AG08395 (cell line): ENCODE results near the gene SLC39A11.
"Not testable (repeated sequence)": the region's sequence is repeated elsewhere in the genome, so short reads cannot be mapped to it uniquely, and the experiment has no call there.

Experiments used
- DNase-seq: peaks from one replicate; pipeline ENCODE4 v3.0.0; 2012; ENCODE audit warnings: mixed read lengths, low spot score

SLC39A11 gene

DNA sequence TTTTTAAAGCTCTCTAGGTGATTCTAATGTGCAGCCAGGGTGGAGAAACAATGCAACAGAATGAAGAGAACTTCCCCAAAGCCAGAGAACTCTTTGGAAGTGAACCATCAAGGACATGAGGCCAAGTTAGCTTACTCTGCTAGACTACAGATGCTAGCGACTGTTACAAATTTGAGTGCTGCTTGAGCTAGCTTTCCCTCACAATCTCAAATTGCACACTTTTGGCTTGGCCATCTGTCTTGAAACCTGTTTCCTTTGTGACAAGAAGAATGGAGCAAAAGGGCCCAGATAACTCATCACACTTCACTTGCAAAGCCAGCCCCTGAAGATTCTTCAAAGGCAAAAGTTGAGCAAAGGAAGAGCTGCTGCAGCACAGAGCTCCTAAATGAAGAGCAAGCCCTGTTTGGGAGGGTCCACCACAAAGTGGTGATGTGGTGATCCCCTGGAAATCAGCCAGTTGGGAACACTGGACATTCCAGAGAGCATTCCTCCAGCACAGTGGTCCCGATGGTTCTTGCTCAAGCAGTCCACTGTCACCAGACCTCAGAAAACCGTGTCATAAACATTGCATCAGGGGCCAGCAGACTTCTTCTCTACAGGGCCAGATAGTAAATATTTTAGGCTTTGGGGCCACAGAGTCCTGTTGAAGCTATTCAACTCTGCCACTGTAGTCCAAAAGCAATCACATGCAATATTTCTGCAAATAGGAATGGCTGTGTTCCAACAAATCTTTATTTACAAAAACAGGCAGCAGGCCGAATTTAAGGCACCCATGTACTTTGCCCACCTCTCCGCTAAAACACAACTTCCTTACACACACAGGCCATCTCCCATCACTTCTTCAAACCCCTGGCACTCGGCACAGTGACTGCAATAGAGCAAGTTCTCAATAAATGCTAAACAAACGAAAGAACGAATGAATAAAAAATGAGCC is 21.2 kb downstream of the SLC39A11 start:
- peak; percentile 71 for DNase-seq

DNA sequence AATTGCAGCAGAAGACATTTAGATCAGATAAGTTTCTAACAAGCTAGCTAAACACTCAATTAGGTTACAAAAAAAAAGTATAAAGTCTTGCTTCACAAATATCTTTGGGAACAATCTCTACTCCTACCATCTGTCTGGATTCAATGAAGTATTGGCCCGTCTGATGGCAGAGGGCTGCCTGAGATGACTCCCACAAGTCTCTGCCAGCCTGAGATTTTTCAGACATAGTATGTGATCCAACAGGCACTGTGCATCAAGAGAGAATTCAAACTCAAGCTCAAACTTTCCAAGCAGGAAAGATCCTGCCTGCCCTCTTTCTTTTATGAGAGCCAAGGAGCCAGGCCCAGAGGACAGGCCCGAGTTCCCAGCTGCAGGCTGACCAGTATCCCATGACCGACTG is 22.6 kb downstream of the SLC39A11 start:
- no peak for DNase-seq

DNA sequence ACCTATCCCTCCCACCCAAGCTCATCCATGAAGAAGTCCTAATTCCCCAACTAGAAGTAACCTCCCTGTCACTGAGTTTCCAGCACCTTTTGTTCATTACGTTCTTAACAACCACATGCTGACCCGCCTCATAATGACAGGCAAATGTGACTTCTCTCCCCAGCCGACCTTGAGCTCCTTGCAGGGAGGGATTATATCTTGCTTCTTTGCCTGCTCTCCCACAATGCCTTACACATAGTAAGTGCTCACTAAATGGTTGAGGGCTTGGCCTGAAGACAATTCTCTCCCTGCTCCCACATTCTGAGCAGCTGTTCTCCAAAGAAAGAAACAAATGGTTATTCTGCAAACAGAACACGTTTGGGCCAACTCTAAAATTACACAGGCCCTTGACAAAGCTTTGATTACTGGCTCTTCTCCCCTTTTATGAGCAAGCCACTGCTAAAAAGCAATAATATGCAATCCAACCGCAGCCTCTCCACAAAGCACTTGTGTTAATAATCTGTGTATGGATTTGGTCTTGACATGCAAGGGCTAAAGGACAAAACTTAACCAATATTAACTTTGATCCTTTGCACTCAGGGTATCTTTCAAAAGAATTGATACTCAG is 23.2 kb downstream of the SLC39A11 start:
- no peak for DNase-seq

DNA sequence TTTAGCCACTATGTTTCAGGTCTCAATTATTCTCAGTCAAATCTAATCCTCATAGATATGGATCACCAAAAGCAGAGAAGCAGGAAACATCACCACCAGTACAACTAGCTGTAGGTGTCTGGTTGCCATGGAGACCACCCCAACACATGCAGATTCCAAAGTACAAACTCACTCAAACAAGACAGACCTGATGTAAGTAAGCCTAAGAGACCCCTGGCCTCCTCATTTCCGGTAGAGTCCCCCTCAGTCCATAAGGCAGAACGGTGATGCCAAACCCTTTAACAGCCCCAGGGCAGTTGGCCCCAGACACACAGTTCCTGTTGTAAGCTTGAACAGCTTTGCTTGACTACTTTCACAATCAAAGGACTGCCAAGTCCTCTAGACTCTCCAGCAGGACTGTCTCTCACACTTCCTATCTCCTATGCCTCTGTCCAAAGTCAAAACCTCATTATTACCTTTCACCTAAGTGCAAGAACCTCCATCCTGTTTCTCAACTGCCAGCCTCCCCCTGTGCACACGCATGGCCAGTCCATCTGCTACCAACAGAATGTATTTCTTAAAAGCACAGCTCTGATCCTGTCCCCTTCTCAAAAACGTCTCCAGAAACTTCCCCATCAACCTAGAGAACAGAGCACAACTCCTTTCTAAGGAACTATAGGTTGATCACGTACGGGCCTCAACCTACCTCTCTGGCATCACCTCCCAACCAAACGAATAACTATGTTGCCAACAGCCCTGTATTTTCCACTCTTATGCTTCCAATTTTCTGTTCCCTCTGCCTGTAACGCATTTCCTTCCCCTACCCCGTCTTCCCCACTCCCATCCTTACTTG is 23.9 kb downstream of the SLC39A11 start:
- peak; percentile 35 for DNase-seq

DNA sequence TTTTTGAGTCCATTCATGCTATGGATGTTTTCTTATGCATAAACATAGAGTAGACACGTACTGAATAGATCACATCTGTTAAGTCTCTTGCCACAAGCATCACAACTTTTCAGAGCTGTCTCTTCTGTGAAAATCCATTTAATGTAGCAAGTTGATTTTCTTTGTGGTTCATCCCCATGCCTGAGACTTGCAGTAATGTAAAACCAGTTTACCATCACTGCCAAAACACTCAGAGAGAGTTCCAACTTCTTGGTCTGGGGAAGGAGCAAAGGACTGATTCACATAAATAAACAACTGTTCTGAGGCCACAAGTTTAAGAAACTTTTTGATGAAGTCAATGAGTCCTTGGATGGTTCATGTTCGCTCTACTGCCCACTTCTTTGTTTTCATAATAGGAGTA is 24.8 kb downstream of the SLC39A11 start:
- not testable (repeated sequence) for DNase-seq

DNA sequence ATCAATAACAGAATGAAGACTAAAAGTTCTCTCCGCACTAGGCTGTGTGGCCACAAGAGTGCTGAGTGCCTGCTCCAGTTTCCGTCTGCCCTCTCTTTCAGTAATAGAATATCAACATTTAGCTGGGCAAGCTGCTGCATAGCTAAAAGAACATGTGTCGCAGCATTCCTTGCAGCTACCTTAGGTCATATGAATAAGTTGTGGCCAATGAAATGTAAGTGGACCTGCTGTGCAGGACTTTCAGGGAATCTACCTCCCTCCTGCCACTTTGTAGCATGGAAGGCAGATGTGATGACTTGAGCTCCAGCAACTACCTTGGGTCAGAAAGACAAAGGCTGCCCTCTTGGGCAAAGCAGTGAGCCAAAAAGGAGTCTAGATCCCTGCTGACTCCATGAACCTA is 25.4 kb downstream of the SLC39A11 start:
- no peak for DNase-seq

DNA sequence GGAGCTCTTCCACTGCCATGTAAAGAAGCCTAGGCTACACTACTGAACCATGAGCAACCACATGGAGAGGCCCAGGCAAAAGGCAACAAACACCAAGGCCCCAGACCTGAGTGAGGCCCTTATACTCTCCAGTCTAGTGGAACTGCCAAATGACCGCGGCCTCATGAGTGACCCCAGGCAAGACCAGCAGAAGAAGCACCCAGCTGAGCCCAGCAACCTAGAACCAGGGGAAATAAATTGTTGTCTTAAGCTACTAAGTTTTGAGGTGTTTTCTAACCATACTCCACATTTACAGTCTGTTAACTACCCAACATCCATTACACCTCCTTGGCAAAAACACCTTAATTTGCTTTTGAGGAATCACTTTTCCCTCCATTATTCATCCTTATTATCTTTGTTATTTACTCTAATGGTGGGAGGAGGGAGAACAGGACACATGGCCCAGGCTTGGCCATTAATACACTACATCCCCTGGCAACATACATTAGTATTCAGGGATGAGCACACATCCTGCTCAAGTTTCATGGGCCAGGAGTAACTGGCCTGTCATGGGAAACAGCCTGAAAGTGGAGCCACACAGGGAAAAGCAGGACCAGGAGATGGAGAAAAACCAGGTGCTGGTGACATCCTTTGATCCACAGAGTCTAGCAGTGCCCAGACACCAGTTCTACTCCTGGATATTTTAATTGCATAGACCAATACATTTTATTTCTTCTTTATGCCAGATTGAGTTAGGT is 26.2 kb downstream of the SLC39A11 start:
- no peak for DNase-seq

DNA sequence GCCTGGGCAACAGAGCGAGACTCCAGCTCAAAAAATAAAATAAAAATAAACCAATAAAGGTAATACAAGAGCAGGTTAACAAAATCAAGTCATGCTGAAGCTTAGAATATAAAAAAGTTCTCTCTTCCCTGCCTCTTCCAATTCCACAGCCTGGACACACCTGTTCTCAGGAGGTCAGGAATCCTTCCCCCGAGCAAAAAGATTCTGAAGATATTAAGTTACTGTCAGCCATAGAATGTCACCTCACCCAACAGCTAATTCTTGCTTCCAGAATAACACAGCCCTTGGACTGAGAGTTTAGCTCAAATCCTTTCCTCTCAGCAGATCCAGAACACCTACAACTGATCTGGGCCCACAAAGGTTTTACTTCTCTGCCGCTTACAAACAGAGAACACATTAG is 27.1 kb downstream of the SLC39A11 start:
- DNase-seq: no peak

DNA sequence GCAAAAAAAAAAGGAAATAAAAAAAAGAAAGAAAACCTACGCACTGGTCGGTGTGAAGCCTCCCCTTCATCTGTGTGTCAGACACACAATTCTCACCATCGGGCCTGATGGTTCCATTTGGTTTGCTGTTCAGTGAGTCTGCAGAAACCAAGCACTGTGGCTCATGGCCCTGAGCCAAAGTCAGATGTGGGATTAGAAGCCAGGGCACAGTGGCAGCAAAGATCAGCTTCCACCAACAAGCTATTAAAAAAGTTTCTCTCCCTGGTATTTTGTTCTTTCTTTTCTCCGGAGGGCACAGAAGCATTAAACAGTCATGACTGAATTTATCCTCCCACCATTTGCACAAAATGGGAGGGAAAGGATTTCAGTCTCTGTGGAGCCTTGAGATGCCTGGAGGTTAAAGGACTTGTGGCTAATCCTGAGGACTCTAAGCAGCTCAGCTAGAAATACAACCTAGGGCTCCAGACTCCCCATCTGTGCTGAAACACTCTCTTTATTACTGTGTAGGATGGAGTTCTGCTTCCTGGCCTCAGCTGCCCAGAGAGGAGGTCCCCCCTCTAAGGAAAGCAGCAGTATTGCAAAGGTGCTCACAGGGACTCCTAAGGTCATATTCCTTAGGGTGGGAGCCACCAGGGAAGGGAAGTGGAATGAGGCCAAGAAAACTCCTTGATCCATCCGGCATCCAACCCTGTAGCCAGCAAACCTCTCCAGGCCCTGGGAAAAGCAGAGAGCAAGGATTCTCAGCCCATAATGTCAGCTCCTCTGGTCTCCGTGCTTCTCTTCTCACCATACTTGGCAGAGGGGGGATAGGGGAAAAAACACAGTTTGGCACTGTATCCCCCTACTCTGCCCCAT is 28.2 kb downstream of the SLC39A11 start:
- DNase-seq: no peak

DNA sequence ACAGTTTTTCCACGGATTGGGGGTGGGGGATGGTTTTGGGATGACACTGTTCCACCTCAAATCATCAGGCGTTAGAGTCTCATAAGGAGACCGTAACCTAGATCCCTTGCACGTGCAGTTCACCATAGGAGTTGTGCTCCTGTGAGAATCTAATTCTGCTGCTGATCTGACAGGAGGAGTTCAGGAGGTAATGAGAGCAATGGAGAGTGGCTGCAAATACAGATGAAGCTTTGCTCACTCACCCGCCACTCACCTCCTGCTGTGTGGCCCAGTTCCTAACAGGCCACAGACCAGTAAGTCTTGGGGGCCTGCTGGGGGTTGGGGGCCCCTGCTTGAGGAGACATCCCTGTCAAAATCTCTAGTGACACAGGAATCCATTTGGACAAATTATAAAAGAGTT is 29.8 kb downstream of the SLC39A11 start:
- DNase-seq: no peak

DNA sequence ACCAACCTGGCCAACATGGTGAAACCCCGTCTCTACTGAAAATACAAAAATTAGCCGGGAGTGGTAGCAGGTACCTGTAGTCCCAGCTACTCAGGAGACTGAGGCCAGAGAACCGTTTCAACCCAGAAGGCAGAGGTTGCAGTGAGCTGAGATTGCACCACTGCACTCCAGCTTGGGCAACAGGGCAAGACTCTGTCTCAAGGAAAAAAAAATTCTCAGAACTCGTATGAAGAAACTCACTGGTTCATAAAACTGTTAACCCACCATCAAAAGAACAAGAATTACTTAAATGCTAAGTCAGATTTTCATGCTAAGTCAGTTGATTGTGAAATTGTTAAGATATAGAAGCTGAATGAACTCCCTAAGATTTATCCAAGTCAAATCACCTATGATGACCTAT is 31.3 kb downstream of the SLC39A11 start:
- DNase-seq: no peak

DNA sequence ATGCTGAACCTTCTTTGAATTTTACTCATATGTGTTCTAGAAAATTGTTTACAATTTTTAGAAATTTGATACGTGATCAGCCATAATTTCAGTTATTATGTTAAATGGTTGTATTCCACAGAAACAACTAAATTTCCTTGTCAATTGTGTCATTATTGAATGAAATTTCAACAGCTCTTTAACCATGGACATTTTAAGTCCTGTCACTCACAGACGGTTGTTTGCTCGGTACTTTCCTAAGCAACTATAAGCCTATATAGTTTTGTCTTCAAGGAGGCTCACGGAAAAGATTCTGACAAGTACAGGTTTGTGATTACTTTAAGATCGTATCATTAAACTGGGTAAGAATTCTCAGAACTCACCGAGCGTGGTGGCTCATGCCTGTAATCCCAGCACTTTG is 31.8 kb downstream of the SLC39A11 start:
- DNase-seq: no peak

DNA sequence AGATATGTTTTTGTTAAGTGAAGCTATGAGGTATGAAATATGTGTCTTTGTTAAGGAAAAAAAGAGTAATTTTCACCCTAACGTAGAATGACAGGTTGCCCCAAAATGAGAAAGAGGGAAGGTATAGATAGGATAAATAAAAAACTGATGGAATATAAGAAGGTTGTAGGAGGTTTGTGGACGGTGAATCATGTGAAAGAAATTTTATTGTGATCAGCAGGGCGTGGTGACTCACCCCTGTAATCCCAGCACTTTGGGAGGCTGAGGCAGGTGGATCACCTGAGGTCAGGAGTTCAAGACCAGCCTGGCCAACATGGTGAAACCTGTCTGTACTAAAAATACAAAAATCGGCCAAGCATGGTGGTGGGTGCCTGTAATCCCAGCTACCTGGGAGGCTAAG is 32.8 kb downstream of the SLC39A11 start:
- DNase-seq: not testable (repeated sequence)

DNA sequence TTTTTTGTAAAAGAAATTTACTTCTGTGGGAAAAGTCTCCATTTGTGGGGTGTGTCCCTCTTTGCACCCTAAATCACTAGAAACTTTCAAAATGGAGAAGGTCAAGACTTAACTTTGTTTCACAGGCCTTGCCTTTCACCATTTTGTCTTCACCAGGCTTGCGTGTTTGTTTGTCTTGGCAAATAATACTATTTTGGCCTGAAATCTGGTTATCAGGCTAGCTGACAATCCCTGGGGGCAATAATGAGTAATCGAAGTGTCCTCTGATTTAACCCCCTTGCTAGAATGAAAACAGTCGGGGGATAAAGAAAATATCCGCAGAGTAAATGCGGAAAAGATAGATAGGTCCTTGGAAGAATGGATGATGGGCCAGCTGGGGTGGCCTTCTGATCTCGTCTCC is 34.5 kb downstream of the SLC39A11 start:
- no peak for DNase-seq

DNA sequence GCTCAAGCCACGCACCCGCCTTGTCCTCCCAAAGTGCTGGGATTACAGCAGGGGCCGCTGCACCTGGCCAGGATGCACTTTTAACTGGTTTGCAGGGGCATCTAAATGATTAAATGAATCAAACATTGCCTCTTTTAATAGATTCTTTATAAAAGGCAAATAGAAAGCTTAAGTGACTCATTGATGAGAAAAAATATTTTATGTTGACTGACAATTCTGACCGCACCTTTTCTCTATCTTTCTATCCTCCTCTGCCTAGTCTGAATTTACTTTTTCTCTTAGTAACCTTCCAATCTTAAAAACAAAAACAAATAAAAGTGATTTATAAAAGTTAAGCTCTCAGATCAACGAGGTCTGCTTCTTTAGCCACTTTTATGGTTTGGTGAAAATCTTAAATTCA is 35.3 kb downstream of the SLC39A11 start:
- no peak for DNase-seq

DNA sequence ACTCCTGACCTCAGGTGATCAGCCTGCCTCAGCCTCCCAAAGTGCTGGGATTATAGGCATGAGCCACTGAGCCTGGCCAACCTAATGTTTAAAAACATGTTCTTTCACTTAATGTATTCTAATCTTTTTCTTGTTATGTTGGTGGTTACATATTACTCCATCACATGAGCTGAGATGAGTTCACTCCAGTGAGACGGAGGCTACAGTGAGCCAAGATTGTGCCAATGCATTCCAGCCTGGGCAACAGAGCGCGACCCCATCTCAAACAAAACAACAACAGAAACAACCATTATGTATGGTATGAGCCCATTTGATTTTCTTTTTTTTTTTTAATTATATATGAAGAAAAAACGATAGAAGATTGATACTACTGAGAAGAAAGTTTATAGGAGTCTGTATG is 39.6 kb downstream of the SLC39A11 start:
- DNase-seq: no peak

DNA sequence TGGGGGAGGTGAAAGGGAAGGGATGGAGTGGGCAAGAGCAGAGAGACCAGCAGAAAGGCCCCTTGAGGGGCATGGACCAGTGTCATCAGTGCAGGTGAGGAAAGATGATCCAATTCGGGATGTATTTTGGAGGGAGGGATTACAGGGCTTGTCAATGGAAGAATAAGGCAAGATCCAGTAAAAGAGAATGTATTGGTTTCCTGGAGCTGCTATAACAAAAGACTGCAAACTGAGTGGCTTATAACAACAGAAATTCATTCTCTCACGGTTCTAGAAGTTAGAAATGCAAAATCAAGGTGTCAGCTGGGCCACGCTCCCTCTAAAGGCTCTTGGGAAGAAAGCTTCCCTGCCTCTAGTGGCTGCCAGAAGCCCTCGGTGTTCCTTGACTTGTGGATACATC is 41.7 kb downstream of the SLC39A11 start:
- no peak for DNase-seq

DNA sequence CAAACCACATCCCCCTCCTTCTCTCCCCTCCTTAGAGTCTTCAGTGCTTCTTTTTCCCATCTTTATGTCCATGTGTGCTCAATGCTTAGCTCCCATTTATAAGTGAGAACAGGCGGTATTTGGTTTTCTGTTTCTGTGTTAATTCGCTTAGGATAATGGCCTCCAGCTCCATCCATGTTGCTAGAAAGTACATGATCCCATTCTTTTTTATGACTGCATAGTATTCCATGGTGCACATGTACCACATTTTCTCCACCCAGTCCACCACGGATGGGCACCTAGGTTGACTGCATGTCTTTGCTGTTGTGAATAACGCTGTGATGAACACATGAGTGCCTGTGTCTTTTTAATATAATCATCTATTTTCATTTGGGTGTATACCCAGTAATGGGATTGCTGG is 44.3 kb downstream of the SLC39A11 start:
- DNase-seq: no peak

DNA sequence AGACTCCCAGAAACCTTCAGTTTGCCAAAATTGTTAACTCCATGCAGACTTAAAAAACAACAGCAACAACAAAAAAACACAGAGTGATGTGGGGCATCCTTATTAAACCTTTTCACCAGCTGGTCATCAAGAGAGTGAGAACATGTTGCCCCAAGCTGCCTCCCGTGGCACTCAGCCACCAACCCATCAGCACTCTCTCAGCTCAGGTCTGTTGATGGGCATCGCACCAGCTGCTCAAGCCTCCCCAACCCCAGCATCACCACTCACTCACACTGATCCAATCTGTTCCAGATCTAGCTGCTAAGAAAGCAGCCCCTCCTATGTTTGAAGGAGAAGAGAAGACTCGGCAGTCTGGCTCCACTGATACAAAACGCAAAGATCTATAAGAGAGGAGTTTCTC is 46.8 kb downstream of the SLC39A11 start:
- no peak for DNase-seq

DNA sequence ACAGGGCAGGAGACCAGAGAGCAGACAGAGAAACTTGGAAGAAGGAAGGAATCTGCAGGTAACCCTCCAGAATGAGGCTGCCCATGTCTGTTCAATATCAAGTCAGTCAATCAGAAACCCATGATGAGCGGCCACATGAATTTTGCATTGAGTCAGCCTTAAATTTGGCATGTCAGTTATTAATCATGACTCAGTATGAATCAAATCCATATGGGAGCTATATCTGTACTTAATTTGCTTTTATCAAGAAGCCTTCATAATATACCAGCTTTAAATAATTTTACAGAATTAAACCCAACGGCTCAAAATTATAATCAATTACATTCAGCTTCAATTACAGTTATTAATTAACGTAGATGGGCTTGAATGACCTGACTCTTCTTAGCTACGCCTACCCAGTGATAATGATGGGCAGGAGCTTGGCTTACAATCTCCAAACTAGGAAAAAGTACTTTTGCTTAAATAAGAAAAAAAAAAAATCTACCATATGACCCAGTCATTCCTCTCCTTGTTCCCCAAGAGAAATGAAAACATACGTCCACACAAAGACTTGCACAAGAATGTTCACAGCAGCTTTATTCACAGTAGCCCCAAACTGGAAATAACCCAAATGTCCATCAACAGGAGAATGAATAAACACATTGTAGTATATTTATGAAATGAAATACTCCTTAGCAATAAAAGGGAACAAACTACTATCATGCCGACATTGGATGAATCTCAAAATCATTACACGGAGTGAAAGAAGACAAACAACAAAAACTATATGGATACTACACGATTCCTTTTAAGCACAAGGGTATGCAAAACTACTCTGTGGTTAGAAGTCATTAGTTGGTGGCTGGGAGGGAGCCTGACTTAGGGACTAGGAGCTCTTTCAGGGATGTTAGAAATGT is 48.6 kb downstream of the SLC39A11 start:
- no peak for DNase-seq
